Vagina (tissue), 2 donors: ENCODE data around the gene HTR6. TPM values are rescaled to one million over a fixed set of nuclear protein-coding genes. Genes with fewer than 3 reads are reported as not detected.
"Not testable (repeated sequence)": the region's sequence is repeated elsewhere in the genome, so short reads cannot be mapped to it uniquely, and the experiment has no call there.

Source experiments
- DNase-seq, 2 donors: peaks; one replicate each; pipeline ENCODE4 v3.0.0-alpha.2; 2017; ENCODE audit errors: extremely low spot score in 2 of 2
- H3K27ac ChIP-seq: fragments of 200-600 bp; sonication (generic); one replicate; pipeline ENCODE4 v1.5.1; 2019
- H3K27me3 ChIP-seq: fragments of 200-600 bp; sonication (generic); one replicate; pipeline ENCODE4 v1.5.1; 2019
- H3K36me3 ChIP-seq, 2 donors: fragments of 200-600 bp; sonication (generic); one replicate each; pipeline ENCODE4 v1.5.1; 2017 to 2019
- H3K4me1 ChIP-seq: fragments of 200-600 bp; sonication (generic); one replicate; pipeline ENCODE4 v1.5.1; 2019
- H3K4me3 ChIP-seq, 2 donors: fragments of 200-600 bp; sonication (generic); 1 replicate in 1 of 2; 2 replicates in 1 of 2; pipeline ENCODE4 v1.5.1; 2016 to 2019
- H3K9me3 ChIP-seq: fragments of 200-600 bp; sonication (generic); one replicate; pipeline ENCODE4 v1.5.1; 2019
- POLR2A ChIP-seq, 2 donors: fragments of 450-650 bp; IDR thresholded peaks; one replicate each; pipeline ENCODE4 v1.6.1; 2017; ENCODE audit warnings: antibody characterized with exemption in 2 of 2, mild to moderate bottlenecking in 2 of 2, moderate library complexity in 2 of 2
- POLR2AphosphoS5 ChIP-seq, 2 donors: sonication (generic); formaldehyde crosslinking; IDR thresholded peaks; one replicate each; pipeline ENCODE4 v1.9.0; 2017; ENCODE audit warnings: antibody characterized with exemption in 2 of 2, mild to moderate bottlenecking in 2 of 2, low read depth in 1 of 2; ENCODE audit not compliant: insufficient read depth in 1 of 2
- intact Hi-C: fragments of 100-400 bp; cut with DNase I; formaldehyde crosslinking; loops from one replicate; pipeline ENCODE4 v1.15.1; 2023
- total RNA-seq: library from RNA; depleted of rRNA; stranded (reverse); fragments of >200 nt; gene quantifications from one replicate; pipeline ENCODE4 v1.2.3, GENCODE V29; 2016
- TF ChIP-seq, protein P1 (sequence below), 3 experiments: fragments of 450-650 bp in 2 of 3; fragments of 200-600 bp in 1 of 3; sonication (generic) in 1 of 3; IDR thresholded peaks; one replicate each; pipeline ENCODE4 v1.5.1; 2017 to 2019; ENCODE audit warnings: antibody characterized with exemption in 3 of 3, mild to moderate bottlenecking in 2 of 3, moderate library complexity in 2 of 3

HTR6 gene
- total RNA-seq, 1 donor from 2014 or later, result not detected

DNA sequence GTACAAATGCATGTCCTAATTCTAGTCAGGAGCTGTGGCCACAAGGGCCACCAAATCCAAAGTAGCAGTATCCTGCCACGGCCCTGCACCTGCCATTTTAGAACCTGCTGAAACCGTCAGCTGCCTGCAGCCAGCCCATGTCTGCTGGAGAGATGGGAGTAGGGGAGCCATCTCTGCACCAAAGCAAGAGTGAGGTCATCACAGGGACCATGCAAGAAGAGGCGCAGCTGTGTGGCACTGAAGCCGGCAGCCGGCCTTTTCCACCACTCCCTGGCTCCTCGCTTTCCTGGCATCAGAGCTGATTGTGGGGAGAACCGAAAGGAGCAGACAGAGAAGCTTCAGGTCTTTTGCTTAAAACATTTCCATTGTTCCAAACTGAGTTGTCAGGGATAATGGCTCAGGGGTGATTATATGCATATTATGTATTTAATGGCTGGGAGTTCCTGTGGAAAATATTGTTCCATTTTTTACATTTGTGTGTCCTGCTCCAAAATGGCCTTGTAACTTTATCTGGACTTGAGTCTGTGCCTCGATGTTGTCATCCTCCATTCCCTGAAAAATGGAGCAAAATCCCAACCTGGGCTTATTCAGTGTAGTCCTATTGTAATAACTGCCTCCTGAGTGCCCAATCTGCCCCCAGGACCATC, 39.3 kb upstream of the HTR6 start:
- H3K36me3 ChIP-seq, result peaks cover 0 to 51% of the 10 kb centered on the region in 2 donors

DNA sequence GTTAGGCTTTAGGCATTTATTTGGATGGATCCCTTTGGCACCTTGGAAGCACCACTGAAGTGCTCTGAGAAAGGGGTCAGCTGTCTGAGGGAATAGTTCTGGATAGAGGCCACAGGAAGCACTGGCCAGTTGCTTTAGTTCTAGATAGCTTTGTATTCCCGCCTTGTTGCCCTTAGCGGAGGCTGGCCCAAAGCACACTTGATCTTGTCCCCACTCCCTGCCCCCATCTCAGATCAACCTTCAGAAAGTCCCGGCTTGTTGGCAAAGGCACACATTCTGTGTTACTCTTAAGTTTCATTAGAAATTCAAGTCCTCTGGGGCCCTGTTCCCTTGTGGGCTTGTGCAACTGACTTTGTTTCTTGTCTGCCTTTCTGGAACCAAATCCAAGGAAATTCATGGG, 35.8 kb upstream of the HTR6 start:
- no peak for DNase-seq
- no peaks in the 10 kb centered on the region for H3K27me3 ChIP-seq
- H3K9me3 ChIP-seq, result no peaks in the 10 kb centered on the region
- no peaks in the 10 kb centered on the region for H3K4me1 ChIP-seq
- H3K27ac ChIP-seq, result no peak overlapping the region
- H3K36me3 ChIP-seq, result peaks cover 0 to 45% of the 10 kb centered on the region in 2 donors
- H3K4me3 ChIP-seq, result no peak overlapping the region
- TF ChIP-seq POLR2A (IDR thresholded peaks at IDR 0.05) (no peak), POLR2AphosphoS5 (IDR thresholded peaks at IDR 0.05; ENCODE audit: insufficient read depth in 1 of 2, low read depth in 1 of 2) (no peak)
- intact Hi-C loops, result no loop called here

More for the DNA sequence above, 39.3 kb upstream of the HTR6 start:
- no peak for DNase-seq
- Histone ChIP-seq H3K27me3 (no peaks in the 10 kb centered on the region), H3K4me1 (peaks cover 22% of the 10 kb centered on the region), H3K9me3 (no peaks in the 10 kb centered on the region), H3K4me3 (no peak overlapping the region), H3K27ac (no peak overlapping the region)
- TF ChIP-seq, protein P1, sequence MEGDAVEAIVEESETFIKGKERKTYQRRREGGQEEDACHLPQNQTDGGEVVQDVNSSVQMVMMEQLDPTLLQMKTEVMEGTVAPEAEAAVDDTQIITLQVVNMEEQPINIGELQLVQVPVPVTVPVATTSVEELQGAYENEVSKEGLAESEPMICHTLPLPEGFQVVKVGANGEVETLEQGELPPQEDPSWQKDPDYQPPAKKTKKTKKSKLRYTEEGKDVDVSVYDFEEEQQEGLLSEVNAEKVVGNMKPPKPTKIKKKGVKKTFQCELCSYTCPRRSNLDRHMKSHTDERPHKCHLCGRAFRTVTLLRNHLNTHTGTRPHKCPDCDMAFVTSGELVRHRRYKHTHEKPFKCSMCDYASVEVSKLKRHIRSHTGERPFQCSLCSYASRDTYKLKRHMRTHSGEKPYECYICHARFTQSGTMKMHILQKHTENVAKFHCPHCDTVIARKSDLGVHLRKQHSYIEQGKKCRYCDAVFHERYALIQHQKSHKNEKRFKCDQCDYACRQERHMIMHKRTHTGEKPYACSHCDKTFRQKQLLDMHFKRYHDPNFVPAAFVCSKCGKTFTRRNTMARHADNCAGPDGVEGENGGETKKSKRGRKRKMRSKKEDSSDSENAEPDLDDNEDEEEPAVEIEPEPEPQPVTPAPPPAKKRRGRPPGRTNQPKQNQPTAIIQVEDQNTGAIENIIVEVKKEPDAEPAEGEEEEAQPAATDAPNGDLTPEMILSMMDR (IDR thresholded peaks at IDR 0.05), result no peak
- TF ChIP-seq POLR2A (IDR thresholded peaks at IDR 0.05), result no peak
- no peak for TF ChIP-seq POLR2AphosphoS5 (IDR thresholded peaks at IDR 0.05; ENCODE audit: insufficient read depth in 1 of 2, low read depth in 1 of 2)
- intact Hi-C loops, result no loop called here

DNA sequence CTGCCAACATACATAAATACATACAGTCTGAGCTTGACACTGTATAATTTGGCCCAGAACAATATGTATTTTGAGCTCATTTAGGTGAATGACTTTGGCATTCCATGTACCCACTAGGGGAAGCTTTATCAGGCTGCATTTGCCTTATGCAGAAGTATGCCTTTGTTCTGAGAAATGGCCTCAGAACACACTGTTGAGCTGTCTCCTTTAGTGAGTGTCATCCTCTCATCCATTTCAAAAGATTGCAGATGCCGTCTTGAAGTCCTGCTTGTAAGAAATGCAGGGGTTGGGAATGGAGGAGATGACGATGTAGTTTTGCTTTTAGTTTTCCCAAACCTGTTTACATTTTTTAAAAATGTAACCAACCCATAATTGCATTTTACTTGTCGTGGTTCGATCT, 35.3 kb upstream of the HTR6 start:
- TF ChIP-seq, protein P1 (IDR thresholded peaks at IDR 0.05), result no peak
- TF ChIP-seq POLR2A (IDR thresholded peaks at IDR 0.05), result no peak
- TF ChIP-seq POLR2AphosphoS5 (IDR thresholded peaks at IDR 0.05; ENCODE audit: insufficient read depth in 1 of 2, low read depth in 1 of 2), result no peak
- no peak overlapping the region for H3K4me3 ChIP-seq
- DNase-seq, result no peak
- no peaks in the 10 kb centered on the region for H3K27me3 ChIP-seq
- no peaks in the 10 kb centered on the region for H3K9me3 ChIP-seq
- peaks cover 0 to 42% of the 10 kb centered on the region in 2 donors for H3K36me3 ChIP-seq
- no peak overlapping the region for H3K27ac ChIP-seq
- H3K4me1 ChIP-seq, result no peaks in the 10 kb centered on the region
- intact Hi-C loops, result no loop called here

DNA sequence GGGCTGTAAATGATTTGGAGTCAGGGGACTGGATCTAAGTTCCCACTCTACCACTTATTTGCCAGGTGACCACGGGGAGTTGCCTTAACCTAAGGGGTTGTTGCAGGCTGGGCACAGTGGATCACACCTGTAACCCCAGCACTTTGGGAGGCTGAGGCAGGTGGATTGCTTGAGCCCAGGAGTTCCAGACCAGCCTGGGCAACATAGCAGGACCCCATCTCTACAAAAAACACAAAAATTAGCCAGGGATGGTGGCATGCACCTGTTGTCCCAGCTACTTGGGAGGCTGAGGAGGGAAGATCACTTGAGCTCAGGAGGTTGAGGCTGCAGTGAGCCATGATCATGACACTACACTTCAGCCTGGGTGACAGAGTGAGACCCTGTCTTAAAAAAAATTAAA, 34.5 kb upstream of the HTR6 start:
- DNase-seq, H3K27ac ChIP-seq, H3K4me1 ChIP-seq, H3K27me3 ChIP-seq, H3K4me3 ChIP-seq, H3K9me3 ChIP-seq, intact Hi-C loops: not testable (repeated sequence)
- H3K36me3 ChIP-seq, result peaks cover 0 to 33% of the 10 kb centered on the region in 2 donors

DNA sequence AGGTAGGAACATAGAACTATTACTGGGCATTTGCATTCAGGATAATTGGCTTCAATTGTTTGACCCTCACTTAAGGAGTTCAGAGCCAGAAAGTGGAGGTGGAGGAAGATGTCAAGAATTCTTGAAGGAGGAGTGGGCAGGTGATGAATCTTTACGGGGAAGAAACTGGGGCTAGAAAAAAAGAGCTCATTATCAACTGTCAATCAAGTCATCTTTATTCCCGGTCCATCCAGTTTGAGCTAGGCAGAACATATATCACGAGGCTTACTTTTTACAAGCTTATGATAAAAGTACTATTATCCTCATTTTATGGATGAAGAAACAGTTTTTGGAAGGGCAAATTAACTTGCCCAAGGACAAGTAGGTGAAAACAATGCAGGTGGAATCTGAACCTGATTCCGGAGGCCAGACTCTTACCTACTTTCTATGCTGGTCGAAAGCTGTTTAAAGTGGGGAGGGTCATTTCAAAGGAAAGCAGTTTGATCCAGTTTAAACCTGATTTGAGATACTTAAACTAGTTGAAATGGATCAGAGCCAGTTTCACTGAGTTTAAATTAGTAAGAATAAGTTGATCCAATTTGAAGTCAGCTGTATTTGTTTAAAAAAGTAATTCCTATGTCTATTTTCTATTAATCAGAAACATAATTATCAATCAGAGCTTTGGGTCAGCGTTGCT, 33.8 kb upstream of the HTR6 start:
- no peak overlapping the region for H3K27ac ChIP-seq
- intact Hi-C loops, result no loop called here

More for the DNA sequence above, 33.8 kb upstream of the HTR6 start:
- no peaks in the 10 kb centered on the region for H3K4me1 ChIP-seq
- no peaks in the 10 kb centered on the region for H3K27me3 ChIP-seq
- TF ChIP-seq POLR2AphosphoS5 (IDR thresholded peaks at IDR 0.05; ENCODE audit: insufficient read depth in 1 of 2, low read depth in 1 of 2) (no peak), POLR2A (IDR thresholded peaks at IDR 0.05) (no peak)
- TF ChIP-seq, protein P1 (IDR thresholded peaks at IDR 0.05), result no peak
- DNase-seq, result no peak
- H3K9me3 ChIP-seq, result no peaks in the 10 kb centered on the region
- H3K36me3 ChIP-seq, result peaks cover 0 to 27% of the 10 kb centered on the region in 2 donors
- H3K4me3 ChIP-seq, result no peak overlapping the region
